ENCODE results near the gene C6orf141. TPM values are rescaled to one million over a fixed set of nuclear protein-coding genes. Genes with fewer than 3 reads are reported as not detected.

C6orf141 gene
- total and polyA plus RNA-seq, 2 of the 13 experiments (the other 11 are each of a cell fraction or from before 2014, with no cell fraction given) = 0.07 TPM; not detected in 1

DNA sequence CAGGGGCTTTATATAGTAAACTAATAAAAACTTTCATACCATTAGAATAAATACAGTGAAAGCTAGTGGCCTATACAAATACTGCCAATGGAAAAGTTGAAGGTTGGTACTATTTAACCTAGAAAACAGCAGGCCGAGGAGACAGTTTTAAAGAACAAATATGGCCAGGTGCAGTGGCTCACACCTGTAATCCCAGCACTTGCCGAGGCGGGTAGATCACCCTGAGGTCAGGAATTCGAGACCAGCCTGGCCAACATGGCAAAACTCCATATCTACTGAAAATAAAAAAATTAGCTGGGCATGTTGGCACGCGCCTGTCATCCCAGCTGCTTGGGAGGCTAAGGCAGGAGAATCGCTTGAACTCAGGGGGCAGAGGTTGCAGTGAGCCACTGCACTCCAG, 25.9 kb upstream of the C6orf141 start (continued):
- TF ChIP-seq, protein P1, sequence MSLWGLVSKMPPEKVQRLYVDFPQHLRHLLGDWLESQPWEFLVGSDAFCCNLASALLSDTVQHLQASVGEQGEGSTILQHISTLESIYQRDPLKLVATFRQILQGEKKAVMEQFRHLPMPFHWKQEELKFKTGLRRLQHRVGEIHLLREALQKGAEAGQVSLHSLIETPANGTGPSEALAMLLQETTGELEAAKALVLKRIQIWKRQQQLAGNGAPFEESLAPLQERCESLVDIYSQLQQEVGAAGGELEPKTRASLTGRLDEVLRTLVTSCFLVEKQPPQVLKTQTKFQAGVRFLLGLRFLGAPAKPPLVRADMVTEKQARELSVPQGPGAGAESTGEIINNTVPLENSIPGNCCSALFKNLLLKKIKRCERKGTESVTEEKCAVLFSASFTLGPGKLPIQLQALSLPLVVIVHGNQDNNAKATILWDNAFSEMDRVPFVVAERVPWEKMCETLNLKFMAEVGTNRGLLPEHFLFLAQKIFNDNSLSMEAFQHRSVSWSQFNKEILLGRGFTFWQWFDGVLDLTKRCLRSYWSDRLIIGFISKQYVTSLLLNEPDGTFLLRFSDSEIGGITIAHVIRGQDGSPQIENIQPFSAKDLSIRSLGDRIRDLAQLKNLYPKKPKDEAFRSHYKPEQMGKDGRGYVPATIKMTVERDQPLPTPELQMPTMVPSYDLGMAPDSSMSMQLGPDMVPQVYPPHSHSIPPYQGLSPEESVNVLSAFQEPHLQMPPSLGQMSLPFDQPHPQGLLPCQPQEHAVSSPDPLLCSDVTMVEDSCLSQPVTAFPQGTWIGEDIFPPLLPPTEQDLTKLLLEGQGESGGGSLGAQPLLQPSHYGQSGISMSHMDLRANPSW (CRISPR knock-in tag; IDR thresholded peaks at IDR 0.05; ENCODE audit: borderline replicate concordance) = no peak
- no peak for TF ChIP-seq ZNF776 (CRISPR knock-in tag; IDR thresholded peaks at IDR 0.05)
- TF ChIP-seq POGZ (CRISPR knock-in tag; IDR thresholded peaks at IDR 0.05) = 0 out of 2 replicates have a peak, but pooled peaks have one; percentile 27
- no peak for TF ChIP-seq ZNF550 (CRISPR knock-in tag; IDR thresholded peaks at IDR 0.05; ENCODE audit: borderline replicate concordance)
- no peak for TF ChIP-seq NFE2 (CRISPR knock-in tag; IDR thresholded peaks at IDR 0.05)
- no peak for TF ChIP-seq TEAD2 (CRISPR knock-in tag; IDR thresholded peaks at IDR 0.05)
- no peak for TF ChIP-seq E2F5 (CRISPR knock-in tag; conservative IDR thresholded peaks at IDR 0.05)
- no peak for TF ChIP-seq ZNF432 (CRISPR knock-in tag; IDR thresholded peaks at IDR 0.05; ENCODE audit: borderline replicate concordance)
- no peak for TF ChIP-seq TARDBP (CRISPR knock-in tag; IDR thresholded peaks at IDR 0.05)

DNA sequence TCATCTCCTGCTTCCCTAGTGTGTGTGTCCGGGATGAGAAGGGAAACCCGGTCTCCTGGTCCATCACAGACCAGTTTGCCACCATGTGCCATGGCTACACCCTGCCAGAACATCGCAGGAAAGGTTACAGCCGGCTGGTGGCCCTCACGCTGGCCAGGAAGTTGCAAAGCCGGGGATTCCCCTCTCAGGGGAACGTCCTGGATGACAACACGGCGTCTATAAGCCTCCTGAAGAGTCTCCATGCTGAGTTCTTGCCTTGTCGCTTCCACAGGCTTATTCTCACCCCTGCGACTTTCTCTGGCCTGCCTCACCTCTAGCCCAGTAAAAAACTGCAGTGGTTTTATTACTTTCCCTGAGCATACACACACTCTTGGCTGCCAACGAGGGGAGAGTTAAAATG, 23.9 kb upstream of the C6orf141 start:
- no peak for DNase-seq (ENCODE audit: low spot score)
- BruUV-seq (replicated peaks) = no TSS peak

More for the DNA sequence above, 23.9 kb upstream of the C6orf141 start:
- Histone ChIP-seq H3K27ac (ENCODE audit: extremely low read length, insufficient read depth, low read length) (no peak overlapping the region), H3K4me2 (ENCODE audit: low read depth, low read length) (no peak overlapping the region), H3K9ac (ENCODE audit: insufficient read depth, low read depth, low read length) (no peak overlapping the region), H4K20me1 (ENCODE audit: insufficient read depth, low read length) (no peaks in the 10 kb centered on the region), H2AFZ (ENCODE audit: low read length) (peak overlapping the region; percentile 25), H3K79me2 (ENCODE audit: insufficient read depth, low read length) (no peaks in the 10 kb centered on the region), H3K27me3 (ENCODE audit: control insufficient read depth in 1 of 2, insufficient read depth in 2 of 2, low read length in 2 of 2) (no peaks in the 10 kb centered on the region), H3K4me1 (ENCODE audit: insufficient read depth, low read length) (peaks cover 59% of the 10 kb centered on the region), H3K9me3 (ENCODE audit: low read length) (no peaks in the 10 kb centered on the region), H3K36me3 (replicated peaks in 1 of 2; ENCODE audit: control insufficient read depth in 1 of 2, insufficient read depth in 2 of 2, low read length in 2 of 2) (no peaks in the 10 kb centered on the region), H3K4me3 (replicated peaks in 1 of 3; ENCODE audit: insufficient read depth in 1 of 3, low read depth in 2 of 3, low read length in 3 of 3) (no peak overlapping the region)
- intact Hi-C loops (cut with micrococcal nuclease; ENCODE audit: unreplicated experiment) = no loop called here
- TF ChIP-seq HIVEP1 (CRISPR knock-in tag; IDR thresholded peaks at IDR 0.05) = 0 out of 2 replicates have a peak, but pooled peaks have one; percentile 16
- TF ChIP-seq, protein P2, sequence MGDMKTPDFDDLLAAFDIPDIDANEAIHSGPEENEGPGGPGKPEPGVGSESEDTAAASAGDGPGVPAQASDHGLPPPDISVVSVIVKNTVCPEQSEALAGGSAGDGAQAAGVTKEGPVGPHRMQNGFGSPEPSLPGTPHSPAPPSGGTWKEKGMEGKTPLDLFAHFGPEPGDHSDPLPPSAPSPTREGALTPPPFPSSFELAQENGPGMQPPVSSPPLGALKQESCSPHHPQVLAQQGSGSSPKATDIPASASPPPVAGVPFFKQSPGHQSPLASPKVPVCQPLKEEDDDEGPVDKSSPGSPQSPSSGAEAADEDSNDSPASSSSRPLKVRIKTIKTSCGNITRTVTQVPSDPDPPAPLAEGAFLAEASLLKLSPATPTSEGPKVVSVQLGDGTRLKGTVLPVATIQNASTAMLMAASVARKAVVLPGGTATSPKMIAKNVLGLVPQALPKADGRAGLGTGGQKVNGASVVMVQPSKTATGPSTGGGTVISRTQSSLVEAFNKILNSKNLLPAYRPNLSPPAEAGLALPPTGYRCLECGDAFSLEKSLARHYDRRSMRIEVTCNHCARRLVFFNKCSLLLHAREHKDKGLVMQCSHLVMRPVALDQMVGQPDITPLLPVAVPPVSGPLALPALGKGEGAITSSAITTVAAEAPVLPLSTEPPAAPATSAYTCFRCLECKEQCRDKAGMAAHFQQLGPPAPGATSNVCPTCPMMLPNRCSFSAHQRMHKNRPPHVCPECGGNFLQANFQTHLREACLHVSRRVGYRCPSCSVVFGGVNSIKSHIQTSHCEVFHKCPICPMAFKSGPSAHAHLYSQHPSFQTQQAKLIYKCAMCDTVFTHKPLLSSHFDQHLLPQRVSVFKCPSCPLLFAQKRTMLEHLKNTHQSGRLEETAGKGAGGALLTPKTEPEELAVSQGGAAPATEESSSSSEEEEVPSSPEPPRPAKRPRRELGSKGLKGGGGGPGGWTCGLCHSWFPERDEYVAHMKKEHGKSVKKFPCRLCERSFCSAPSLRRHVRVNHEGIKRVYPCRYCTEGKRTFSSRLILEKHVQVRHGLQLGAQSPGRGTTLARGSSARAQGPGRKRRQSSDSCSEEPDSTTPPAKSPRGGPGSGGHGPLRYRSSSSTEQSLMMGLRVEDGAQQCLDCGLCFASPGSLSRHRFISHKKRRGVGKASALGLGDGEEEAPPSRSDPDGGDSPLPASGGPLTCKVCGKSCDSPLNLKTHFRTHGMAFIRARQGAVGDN (CRISPR knock-in tag; IDR thresholded peaks at IDR 0.05) = peak; percentile 36
- no peak for TF ChIP-seq NPAS2 (CRISPR knock-in tag; IDR thresholded peaks at IDR 0.05; ENCODE audit: borderline replicate concordance)
- ChIA-PET CTCF (ENCODE audit: low intra/inter-chr PET ratio, low total read pairs) (no interaction called here), POLR2A (no interaction called here)
- in situ Hi-C loops (cut with HindIII; ENCODE audit: extremely low pct_ligation_motif_present, low pct_unique_long_range_greater_than_20kb) = loop anchor here (5.0 kb wide), 1 partner anchor 81 kb away; no protein-coding TSS in a partner anchor
- ATAC-seq (no peak), FAIRE-seq (no peak)
- 94% methylated on average over 12 of the region's 12 CpGs for WGBS (ENCODE audit: low lambda C conversion rate)

Data from HepG2 (cell line).